Activated T-cell treated with anti-CD3 and anti-CD28 coated beads for 48 hours (primary cell): ENCODE measurements around the gene LNX1.
A peak's percentile ranks its signal among the peaks of the same experiment; 100 is the strongest.

Experiments used
- DNase-seq: peaks from one replicate; pipeline ENCODE4 v3.0.0-alpha.2; 2020; ENCODE audit warnings: low read depth

Gene LNX1

DNA sequence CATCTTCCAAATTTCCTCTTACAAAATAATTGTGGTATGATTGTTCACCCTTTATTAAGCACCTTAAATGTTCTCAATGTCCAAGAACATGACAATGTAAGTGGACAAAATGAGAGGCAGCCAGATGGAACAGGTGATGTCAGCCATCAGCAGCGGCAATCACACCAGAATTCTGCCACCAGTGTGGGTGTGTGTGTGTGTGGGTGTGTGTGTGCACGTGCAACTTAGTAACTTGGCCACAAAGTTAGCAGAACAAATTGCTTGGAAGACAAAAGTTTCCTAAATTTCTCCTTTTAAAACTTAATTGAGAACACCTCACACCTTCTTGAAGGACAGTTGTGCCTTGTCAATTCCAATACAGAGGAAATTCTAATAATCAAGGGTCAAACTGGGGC, 18.7 kb downstream of the LNX1 start:
- no peak for DNase-seq

DNA sequence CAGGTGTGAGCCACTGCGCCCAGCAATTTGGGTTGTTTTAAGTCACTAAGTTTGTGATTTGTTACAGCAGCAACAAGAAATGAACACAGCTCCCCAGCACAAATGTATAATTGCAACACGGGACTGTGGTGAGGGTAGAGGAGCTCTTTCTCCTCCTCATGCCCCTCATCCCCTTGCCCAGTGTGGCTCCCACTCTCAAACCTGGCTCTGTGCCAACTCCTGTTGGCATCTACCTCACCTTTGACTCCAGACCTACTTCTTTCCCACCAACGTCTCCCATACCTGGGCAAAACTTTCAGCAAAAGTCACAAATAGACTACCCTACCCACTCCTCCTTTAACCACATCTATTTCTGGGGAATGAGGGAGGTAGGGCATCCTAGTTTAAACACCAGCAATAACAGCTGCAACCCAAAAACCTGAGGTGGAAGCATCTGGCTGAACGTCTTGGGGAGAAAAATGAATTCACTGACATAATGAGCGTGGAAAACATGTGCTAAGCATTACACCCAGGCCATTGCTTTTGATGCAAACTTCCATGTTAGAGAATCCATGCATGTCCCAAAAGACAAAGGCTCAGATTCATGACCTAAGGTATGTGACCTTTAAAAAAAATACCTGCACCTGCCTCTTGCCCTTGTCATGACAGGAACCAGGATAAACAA, 19.2 kb downstream of the LNX1 start:
- DNase-seq, result no peak

DNA sequence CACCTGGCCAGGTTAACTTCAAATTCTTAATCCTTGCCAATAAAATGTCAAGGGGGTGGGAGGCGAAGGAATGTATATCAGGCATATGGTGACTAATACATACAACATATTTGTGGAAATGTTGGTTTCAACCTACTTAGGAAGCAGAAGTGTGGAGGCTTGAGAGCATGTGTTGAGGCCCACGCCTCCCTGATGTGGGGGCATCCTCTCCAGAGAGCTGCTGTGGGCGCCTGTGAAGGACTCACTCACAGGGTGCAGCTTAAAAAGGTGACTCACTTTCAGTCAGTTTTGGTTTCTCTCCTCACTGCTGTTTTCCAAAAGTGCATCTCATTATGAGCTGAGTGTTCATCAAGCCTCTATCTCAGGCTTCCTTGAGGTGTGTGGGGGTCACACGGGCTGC, 27.5 kb downstream of the LNX1 start:
- peak; percentile 18 for DNase-seq

DNA sequence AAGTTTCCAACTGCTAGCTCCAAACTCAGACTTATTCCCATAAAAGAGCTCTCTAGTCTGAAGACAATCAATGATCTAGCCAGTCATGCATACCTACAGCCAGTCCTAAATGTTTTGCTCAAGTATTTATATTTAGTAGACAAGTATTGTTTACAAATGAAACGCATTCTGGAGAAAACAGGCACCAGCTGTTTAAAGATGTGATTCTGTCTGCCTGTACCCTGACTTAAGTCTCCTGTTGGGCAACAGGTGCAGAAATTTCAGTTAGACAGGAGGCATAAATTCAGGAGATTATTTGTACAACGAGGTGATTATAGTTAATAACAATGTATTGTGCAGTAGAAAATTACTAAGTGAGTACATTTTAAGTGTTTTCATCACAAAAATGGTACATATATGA, 28.9 kb downstream of the LNX1 start:
- no peak for DNase-seq

DNA sequence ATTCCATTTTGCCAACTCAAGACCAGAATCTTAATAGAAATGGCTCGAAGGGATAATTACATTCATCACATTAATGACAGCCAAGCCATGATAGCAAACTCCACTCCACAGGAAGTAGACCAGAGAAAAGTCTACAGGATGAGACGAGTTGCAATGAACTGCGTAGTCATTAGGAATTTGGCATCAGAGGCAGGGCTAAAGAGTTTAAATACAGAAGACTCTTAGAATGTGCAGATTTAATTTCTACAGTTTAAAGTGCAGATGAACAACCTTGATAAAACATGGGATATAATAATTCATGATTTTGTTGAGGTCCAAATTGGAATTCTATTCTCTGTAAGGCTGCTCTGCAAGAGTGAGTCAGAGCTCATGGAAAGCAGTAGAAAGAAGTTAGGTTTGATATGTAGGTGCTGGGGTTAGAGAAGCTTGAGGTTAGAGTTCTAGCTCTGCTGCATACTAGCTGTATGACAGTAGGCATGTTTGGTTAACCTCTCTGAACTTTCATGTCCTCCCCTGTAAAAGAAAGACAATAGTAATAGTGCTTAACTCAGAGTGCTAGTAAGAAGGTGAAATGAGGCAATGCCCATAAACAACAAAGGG, 32.2 kb downstream of the LNX1 start:
- DNase-seq, result no peak

DNA sequence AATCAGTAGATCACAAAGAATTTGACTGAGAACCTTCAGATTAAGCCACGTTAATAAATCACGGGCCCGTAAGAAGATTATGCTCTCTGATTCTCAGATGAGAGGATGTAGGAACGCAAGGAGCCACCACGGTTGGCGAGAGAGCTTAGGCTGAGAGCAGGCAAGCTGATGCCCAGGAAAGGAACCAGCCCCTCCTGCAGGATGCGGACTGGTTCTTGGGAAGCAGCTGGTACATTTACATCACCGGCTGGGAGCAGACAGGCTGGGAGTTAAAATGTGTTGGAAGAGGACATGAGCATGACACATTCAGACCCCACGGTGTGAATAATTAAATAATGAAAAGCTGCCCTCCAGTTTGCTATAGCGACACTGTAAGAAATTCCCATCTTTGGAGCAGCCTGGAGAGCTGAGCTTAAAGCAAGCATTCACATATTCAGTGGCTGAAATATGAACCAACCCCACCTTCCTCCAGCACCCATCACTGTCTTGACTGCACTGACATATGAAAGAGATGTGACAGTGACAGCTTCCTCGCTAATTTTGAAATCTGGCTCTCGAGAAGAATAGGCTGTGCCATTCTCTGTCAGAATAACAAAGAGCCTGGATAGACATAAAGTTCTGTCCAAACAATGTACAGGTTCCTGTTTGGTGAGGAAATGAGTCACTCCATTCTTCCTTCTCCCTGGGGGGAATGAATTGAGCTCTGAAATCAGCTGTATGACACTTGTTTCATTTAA, 33.1 kb downstream of the LNX1 start:
- no peak for DNase-seq

DNA sequence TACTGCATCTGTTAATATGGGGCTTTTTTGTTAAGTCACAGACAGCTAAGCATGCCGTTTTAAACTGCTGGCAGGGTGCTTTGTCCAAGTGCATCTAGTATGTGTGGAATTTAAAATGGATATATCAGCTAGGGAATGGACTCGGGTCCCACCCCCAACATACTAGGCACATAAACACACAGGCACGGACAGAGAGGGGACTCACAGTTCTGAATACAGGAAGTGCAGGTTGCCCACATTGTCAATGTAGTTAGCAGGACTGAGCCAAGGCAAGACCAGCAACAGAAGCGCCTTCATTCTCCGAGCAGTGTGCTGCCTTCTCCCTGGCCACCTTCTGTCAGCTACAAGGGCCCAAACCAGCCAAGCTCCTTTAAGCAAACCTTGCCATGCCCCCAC, 33.6 kb downstream of the LNX1 start:
- DNase-seq, result no peak

DNA sequence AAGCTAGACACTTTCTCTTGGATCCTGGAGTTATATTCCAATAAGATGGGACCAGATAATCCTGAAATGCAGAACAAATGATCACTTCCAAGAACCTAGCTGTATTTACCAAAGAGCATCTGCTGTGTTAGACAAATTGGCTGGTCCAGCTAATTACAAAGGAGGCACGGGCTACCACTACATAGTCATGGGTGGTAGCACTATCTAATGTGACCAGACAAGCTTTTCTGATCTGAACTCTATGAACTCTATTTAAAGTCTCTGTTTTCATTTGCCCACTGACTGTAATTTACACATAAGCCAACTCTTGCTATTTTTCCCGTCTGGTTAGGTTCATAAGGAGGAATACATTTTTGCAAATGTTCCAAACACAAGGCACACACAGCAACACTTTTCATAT, 34.6 kb downstream of the LNX1 start:
- DNase-seq, result no peak

DNA sequence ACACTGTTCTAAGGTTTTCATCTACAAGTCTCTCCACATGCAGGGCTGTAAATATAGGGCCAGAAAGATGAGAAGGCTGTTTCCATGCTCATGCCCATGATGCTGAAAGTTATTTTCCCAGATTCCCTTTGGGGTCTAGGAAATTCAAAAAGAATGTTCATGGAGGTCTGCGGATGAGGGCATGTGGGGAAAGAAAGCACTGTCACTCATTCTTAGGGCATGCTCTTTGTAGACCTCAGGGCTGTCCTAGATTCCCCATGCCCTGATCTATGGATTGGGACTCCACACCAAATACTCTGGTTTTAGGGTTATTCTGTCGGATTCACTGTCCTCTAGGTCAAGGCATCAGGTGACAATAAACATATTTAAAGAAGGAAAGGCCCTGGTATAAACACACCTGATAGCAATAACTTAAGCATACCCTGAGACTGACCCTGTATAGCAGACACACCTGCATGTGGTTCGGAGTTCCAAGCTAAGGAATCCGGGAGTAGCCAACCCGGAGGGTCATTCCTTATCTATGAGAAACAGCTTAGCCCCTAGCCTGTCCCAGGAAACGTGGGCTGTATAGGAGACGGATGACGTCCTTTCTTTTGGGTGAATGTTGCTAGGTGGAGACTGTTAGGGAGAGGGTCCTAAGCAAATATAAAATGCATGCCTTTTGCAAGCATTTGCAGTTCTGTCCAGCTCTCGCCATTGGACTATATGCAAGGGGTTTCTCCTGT, 37.6 kb downstream of the LNX1 start:
- no peak for DNase-seq

DNA sequence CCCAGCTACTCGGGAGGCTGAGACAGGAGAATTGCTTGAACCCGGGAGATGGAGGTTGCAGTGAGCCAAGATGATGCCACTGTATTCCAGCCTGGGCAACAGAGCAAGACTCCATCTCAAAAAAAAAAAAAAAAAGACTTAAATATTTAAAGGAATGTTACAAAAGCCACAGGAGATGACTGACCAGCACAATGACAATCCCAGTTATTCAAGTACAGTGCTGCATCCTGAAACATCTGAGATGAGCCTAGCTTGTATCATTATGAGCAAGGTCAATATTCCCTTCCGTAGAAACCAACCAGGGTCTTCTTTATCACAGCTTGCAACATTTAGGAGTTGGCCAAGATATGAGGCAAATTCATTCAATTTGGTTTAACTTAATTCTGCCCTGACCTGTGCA, 38.6 kb downstream of the LNX1 start:
- DNase-seq, result no peak

DNA sequence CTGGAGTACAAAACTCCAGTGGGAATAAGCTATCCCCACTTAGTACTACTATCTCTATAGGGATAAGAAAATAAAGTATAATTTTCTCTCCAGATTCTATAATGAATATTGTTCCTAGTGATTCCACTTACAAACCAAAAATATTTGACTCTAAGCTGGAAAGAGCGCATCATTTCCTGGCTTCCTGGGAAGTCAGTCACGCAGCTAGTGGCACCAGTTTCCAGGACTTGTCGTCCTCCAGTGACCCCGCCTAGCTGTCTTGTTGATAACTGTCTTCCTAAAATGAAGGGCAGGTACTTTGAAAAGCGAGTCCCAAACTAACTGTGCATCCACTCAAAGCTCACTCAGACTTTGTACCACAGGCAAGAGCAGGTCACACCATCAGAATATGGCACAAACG, 39.3 kb downstream of the LNX1 start:
- no peak for DNase-seq

DNA sequence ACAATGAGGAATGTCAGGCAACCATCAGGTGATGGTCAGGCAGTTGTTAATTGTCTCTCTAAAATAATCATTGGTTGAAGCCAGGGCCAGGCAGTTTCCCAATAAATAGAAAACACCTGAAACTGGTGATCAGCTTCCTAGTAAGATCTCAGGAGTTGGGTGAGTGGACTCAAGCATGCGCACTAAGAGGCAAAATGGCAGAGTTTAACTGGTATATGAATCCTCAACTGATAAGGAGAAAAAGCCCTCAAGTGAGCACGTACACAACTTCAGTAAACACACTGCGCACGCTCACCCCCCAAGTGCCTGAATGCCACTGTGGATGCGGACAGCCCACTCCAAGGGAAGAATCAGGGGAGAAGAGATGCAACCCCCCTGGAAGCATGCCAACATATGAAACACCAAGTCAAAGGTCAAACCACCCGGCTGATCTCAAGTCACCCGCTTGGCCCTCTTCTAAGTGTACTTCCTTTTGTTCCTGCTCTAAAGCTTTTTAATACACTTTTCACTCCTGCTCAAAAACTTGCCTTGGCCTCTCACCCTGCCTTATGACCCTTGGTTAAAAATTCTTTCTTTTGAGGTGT, 39.9 kb downstream of the LNX1 start:
- no peak for DNase-seq

DNA sequence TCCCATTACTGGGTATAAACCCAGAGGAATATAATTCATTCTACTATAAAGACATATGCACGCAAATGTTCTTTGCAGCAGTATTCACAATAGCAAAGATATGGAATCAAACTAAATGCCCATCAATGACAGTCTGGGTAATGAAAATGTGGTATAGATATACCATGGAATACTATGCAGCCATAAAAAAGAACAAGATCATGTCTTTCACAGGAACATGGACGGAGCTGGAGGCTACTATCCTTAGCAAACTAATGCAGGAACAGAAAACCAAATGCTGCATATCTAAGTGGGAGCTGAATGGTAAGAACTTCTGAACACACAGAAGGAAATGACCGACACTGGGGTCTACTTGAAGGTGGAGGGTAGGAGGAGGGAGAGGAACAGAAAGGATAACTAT, 42.6 kb downstream of the LNX1 start:
- DNase-seq, result no peak

DNA sequence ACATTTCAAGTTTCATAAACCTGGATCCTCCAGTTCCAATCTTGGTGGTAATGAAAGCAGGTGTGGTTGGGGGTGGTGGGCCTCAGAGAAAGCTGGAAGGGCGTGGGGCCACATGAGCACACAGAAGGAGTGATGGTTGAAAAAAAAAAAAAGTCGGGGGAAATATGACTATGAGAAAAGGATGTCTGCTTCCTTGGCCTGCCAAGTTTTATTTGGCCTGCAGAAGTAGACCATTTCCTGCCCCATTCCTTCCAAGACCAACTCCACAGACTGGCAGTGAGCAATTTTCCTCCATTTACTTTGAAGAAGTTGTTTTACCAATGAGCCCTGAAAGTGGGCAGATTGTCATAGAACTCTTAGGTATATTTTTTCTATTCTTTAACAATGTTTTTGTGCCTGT, 43.3 kb downstream of the LNX1 start:
- DNase-seq, result no peak

DNA sequence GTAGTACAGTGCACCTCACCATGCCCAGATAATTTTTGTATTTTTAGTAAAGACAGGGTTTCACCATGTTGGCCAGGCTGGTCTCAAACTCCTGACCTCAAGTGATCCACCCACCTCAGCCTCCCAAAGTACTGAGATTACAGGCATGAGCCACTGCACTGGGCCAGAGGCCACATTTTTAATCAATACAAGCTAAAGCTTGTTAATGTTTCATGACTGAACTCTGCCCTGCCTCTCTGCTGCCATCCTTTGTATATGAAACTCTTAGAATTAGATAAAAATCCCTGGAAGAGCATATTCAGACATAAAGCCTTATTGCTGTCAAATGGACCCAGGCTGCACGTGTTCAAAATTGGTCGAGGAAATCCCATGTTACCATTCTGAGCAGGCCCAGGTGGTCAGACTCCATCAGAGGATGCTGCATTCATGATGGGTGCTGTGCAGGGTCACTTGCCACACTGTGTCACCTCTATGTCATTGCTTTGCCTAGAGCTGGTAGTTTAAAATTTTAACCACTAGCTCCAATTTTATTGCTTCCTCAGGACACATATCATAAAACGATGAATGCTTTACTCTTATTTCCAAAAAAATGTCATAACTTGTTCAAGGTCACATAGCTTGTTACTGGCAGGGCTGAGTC, 45.2 kb downstream of the LNX1 start:
- no peak for DNase-seq

DNA sequence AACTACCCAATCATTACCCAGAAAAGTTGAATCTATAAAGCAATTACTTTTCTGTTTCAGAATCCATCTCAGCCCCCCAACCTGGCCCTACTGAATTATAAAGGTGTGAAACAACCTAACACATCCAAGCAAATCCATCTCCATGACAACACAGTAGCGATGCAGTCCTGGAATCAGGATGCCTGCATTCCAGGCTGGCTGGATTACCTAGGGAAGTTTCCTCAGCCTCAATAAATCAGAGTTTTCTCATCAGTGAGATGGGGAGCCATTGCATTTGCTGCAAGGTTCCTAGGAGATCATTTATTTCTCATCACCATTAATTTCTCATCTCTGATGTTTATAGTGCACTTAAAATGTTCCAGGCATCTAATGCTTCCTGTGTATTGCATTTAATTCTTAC, 46.0 kb downstream of the LNX1 start:
- DNase-seq, result no peak

DNA sequence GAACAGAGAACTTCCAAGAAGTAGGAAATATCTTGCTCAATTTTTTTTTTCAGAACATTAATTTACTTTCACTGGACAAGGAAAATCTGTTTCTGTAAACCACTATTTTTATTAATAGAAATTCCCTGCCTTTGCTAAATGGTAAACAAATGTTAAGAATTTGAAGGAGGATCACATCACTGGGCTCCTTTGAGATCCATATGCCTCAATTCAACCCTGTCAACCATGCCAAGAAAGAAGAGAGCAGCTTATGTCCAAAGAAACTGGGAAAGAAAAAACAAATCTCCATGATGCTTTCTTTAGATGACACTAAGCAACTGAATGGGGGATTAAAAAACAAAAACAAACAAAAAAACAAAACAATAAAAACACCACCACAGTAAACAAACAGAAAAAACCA, 47.7 kb downstream of the LNX1 start:
- no peak for DNase-seq

DNA sequence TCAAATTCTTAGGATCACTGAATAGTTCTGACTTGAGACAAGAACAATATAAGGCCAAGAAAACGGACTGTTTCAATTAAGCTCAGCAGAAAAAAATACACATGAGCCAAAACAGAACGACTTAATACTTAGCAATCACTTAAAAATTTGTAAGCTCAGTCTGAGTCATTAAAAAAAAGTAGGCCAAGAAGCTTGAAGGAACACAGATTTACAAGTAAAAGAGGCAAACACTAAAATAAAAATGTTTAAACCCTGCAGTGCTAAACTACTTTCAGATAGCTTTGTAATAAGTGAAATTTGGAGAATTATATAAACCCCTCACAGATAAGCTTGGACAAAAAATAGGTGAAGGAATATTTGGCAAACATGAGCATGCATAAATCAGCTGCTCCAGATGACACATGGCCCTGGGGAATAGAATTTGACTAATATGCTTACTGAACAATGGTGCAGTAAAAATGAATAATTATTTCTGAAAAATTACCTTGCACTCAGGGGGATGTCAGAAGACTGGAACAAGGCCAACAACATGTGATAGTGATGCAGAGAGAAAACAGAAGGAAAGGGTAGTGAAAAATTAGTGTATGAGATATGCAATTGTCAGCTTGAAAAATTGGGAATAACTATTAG, 49.6 kb downstream of the LNX1 start:
- DNase-seq, result no peak

DNA sequence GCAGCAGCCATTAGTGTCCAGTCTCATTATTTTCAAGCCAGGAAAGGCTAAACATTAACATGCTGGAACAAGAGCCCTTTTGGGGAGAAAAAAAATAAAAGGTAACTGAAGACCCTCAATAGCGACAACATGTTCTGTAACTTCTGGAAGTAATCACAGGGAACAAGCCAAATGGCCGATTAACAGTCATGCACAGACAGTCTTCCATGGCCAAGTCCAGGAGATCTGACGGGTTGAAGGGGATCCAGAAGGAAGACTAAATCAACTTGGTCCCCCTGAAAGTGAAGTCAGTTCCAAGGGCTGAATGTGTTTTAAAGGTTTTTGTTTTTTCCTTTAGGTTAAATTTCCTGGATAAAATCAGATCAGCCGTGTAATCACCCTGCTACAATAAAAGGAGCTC, 52.5 kb downstream of the LNX1 start:
- DNase-seq, result no peak

DNA sequence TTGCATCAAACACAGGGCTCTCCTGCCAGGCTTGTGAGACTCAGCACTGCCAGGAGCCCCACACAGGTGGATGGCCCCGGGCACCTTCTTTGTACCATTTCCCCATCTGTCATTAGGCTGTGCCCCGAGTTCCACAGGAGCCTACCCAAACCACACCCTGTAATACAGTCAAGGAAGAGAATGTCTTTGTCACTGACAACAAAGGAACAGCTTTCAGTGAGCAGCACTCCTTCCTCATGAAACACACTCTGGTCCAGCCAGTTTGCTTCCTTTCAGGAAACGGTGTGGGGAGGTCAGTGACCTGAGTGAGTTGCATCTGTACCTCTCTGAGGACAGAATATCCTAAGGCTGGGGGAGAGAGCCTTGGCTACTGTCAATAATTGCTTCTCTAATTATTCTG, 53.7 kb downstream of the LNX1 start:
- DNase-seq, result no peak

DNA sequence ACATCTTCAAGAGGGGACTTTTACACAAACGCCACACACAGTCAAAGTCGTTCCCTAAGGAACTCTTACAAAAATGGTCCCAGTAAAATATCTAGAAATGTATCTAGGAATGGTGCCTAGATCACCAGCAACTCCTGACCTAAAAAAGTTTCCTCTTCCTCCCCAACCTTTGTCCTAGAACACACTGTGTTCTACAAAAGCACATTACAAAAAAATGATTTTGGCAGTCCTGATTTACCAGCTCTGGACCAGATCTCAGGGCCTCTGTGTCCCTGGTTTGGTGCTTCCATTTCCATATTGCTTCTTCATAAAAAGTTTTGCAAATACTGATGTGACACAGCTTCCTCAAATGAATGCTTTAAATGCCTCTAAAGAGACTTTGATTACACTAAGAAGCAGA, 55.0 kb downstream of the LNX1 start:
- no peak for DNase-seq

DNA sequence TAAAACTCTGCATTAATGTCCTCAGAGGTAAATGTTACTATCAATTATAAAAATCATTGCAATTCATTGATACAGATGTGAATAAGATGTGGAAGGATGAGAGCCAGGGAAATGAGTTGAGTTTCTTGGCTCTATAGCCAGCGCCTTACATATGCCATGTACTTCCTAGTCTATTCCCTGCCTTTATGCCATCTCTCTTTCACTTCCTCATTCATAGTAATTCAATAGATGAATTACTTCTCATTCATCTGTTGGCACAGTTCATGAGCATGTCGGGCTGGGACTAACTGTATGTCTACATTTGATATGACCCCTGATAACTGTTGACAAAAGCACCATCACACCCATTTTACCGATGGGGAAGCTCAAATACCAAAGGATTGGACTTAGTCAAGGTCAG, 55.7 kb downstream of the LNX1 start:
- DNase-seq, result no peak
